SJSA1 (cell line): ENCODE measurements around the gene CBX2. TPM values are rescaled to one million over a fixed set of nuclear protein-coding genes. Genes with fewer than 3 reads are reported as not detected.

Source experiments
- DNase-seq, 2 experiments: peaks; one replicate each; pipeline ENCODE4 v3.0.0-alpha.2; 2015 to 2020; ENCODE audit warnings: low spot score in 2 of 2, low read depth in 1 of 2
- H3K27ac ChIP-seq: fragments of 250-450 bp; sonication (Bioruptor Pico); 2 replicates; pipeline ENCODE4 v1.5.1; 2020; ENCODE audit warnings: mild to moderate bottlenecking, moderate library complexity
- H3K27me3 ChIP-seq: fragments of 250-450 bp; sonication (Bioruptor Pico); replicated peaks from 2 replicates; pipeline ENCODE4 v1.5.1; 2020; ENCODE audit warnings: mild to moderate bottlenecking, moderate library complexity
- H3K36me3 ChIP-seq: fragments of 250-450 bp; sonication (Bioruptor Pico); 2 replicates; pipeline ENCODE4 v1.5.1; 2020; ENCODE audit warnings: mild to moderate bottlenecking
- H3K4me1 ChIP-seq: fragments of 250-450 bp; sonication (Bioruptor Pico); replicated peaks from 2 replicates; pipeline ENCODE4 v1.6.1; 2021; ENCODE audit warnings: mild to moderate bottlenecking
- H3K4me3 ChIP-seq: fragments of 250-450 bp; sonication (Bioruptor Pico); 2 replicates; pipeline ENCODE4 v1.5.1; 2020; ENCODE audit warnings: mild to moderate bottlenecking
- H3K9me3 ChIP-seq: fragments of 250-450 bp; sonication (Bioruptor Pico); replicated peaks from 2 replicates; pipeline ENCODE4 v1.5.1; 2020; ENCODE audit warnings: mild to moderate bottlenecking
- total RNA-seq: library from RNA; depleted of rRNA; stranded (reverse); fragments of >200 nt; shearing (Covaris generic); gene quantifications from 2 replicates; pipeline ENCODE4 v1.2.3, GENCODE V29; 2014

The CBX2 gene
- total RNA-seq, 1 experiment from 2014 or later: 16.7 TPM

GRCh38 chr17:79830303-79830702 lies 52.4 kb downstream of the CBX2 start:
- no peak for DNase-seq
- no peak overlapping the region for H3K27ac ChIP-seq
- peaks cover 25% of the 10 kb centered on the region for H3K36me3 ChIP-seq
- no peaks in the 10 kb centered on the region for H3K9me3 ChIP-seq
- H3K27me3 ChIP-seq: no peaks in the 10 kb centered on the region
- H3K4me1 ChIP-seq: peaks cover 11% of the 10 kb centered on the region
- H3K4me3 ChIP-seq: no peak overlapping the region

- no peak overlapping the region for H3K27ac ChIP-seq
- H3K36me3 ChIP-seq: peaks cover 30% of the 10 kb centered on the region
- H3K9me3 ChIP-seq: no peaks in the 10 kb centered on the region
- H3K27me3 ChIP-seq: no peaks in the 10 kb centered on the region
- DNase-seq: no peak
- H3K4me3 ChIP-seq: no peak overlapping the region
- peaks cover 11% of the 10 kb centered on the region for H3K4me1 ChIP-seq
Measured at GRCh38 chr17:79830763-79831264, 52.9 kb downstream of the CBX2 start.

GRCh38 chr17:79831265-79832217 lies 53.6 kb downstream of the CBX2 start:
- Histone ChIP-seq H3K4me3 (no peak overlapping the region), H3K36me3 (peaks cover 37% of the 10 kb centered on the region), H3K4me1 (peaks cover 13% of the 10 kb centered on the region), H3K27me3 (no peaks in the 10 kb centered on the region), H3K27ac (no peak overlapping the region), H3K9me3 (no peaks in the 10 kb centered on the region)
- DNase-seq: no peak

GRCh38 chr17:79832218-79833109 lies 54.5 kb downstream of the CBX2 start:
- no peak overlapping the region for H3K27ac ChIP-seq
- no peaks in the 10 kb centered on the region for H3K27me3 ChIP-seq
- H3K9me3 ChIP-seq: no peaks in the 10 kb centered on the region
- DNase-seq: no peak
- peaks cover 23% of the 10 kb centered on the region for H3K4me1 ChIP-seq
- peaks cover 47% of the 10 kb centered on the region for H3K36me3 ChIP-seq
- no peak overlapping the region for H3K4me3 ChIP-seq

- no peak for DNase-seq
- Histone ChIP-seq H3K27me3 (no peaks in the 10 kb centered on the region), H3K9me3 (no peaks in the 10 kb centered on the region), H3K36me3 (peaks cover 53% of the 10 kb centered on the region), H3K4me3 (no peak overlapping the region), H3K4me1 (peaks cover 29% of the 10 kb centered on the region), H3K27ac (no peak overlapping the region)
Measured at GRCh38 chr17:79833110-79833450, 55.1 kb downstream of the CBX2 start.

GRCh38 chr17:79833744-79834564 lies 56.0 kb downstream of the CBX2 start:
- Histone ChIP-seq H3K27me3 (no peaks in the 10 kb centered on the region), H3K36me3 (peaks cover 58% of the 10 kb centered on the region), H3K27ac (no peak overlapping the region), H3K9me3 (no peaks in the 10 kb centered on the region), H3K4me1 (peaks cover 28% of the 10 kb centered on the region), H3K4me3 (no peak overlapping the region)
- DNase-seq: no peak

- Histone ChIP-seq H3K27ac (no peak overlapping the region), H3K36me3 (peaks cover 58% of the 10 kb centered on the region), H3K9me3 (0 out of 2 replicates have a peak, but pooled peaks cover 3% of the 10 kb centered on the region), H3K27me3 (peaks cover 2% of the 10 kb centered on the region; the same call in 1 of the 2 replicates), H3K4me1 (peaks cover 26% of the 10 kb centered on the region), H3K4me3 (no peak overlapping the region)
- no peak for DNase-seq
Measured at GRCh38 chr17:79834565-79835469, 56.9 kb downstream of the CBX2 start.

GRCh38 chr17:79835470-79835899 lies 57.5 kb downstream of the CBX2 start:
- Histone ChIP-seq H3K27me3 (peaks cover 9% of the 10 kb centered on the region), H3K4me1 (peaks cover 33% of the 10 kb centered on the region), H3K4me3 (no peak overlapping the region), H3K36me3 (peaks cover 58% of the 10 kb centered on the region), H3K27ac (no peak overlapping the region), H3K9me3 (peaks cover 7% of the 10 kb centered on the region)
- DNase-seq: no peak

GRCh38 chr17:79835953-79836509 lies 58.1 kb downstream of the CBX2 start:
- Histone ChIP-seq H3K36me3 (peaks cover 58% of the 10 kb centered on the region), H3K4me1 (peaks cover 38% of the 10 kb centered on the region), H3K4me3 (no peak overlapping the region), H3K9me3 (peaks cover 7% of the 10 kb centered on the region), H3K27me3 (peaks cover 14% of the 10 kb centered on the region), H3K27ac (no peak overlapping the region)
- no peak for DNase-seq

GRCh38 chr17:79836510-79836971 lies 58.6 kb downstream of the CBX2 start:
- Histone ChIP-seq H3K4me3 (no peak overlapping the region), H3K9me3 (peaks cover 11% of the 10 kb centered on the region), H3K27ac (no peak overlapping the region), H3K27me3 (peaks cover 19% of the 10 kb centered on the region), H3K36me3 (peaks cover 58% of the 10 kb centered on the region), H3K4me1 (peaks cover 44% of the 10 kb centered on the region)
- no peak for DNase-seq

GRCh38 chr17:79836972-79837887 lies 59.3 kb downstream of the CBX2 start:
- Histone ChIP-seq H3K27me3 (peaks cover 26% of the 10 kb centered on the region), H3K36me3 (peaks cover 58% of the 10 kb centered on the region), H3K4me1 (peaks cover 42% of the 10 kb centered on the region), H3K9me3 (peaks cover 18% of the 10 kb centered on the region), H3K4me3 (peak overlapping the region; percentile 55), H3K27ac (no peak overlapping the region)
- DNase-seq: no peak
